Endodermal cell (in vitro differentiated cells): ENCODE data around the gene TRIM2. TPM values are rescaled to one million over a fixed set of nuclear protein-coding genes. Genes with fewer than 3 reads are reported as not detected.
A peak's percentile ranks its signal among the peaks of the same experiment; 100 is the strongest.

Experiments
- DNase-seq: peaks from one replicate; pipeline ENCODE4 v3.0.0-alpha.2; 2017
- H3K27ac ChIP-seq: 2 replicates; pipeline ENCODE4 v1.5.1; 2013; ENCODE audit warnings: mild to moderate bottlenecking, low read depth, low read length, moderate library complexity
- H3K27me3 ChIP-seq: 2 replicates; pipeline ENCODE4 v1.6.1; 2013; ENCODE audit warnings: mild to moderate bottlenecking, low read length, moderate library complexity; ENCODE audit not compliant: insufficient read depth, control insufficient read depth, poor library complexity, severe bottlenecking
- H3K36me3 ChIP-seq: 2 replicates; pipeline ENCODE4 v1.7.0; 2013; ENCODE audit warnings: mild to moderate bottlenecking, low read length, moderate library complexity; ENCODE audit not compliant: control insufficient read depth, insufficient read depth
- H3K4me1 ChIP-seq: one replicate; pipeline ENCODE4 v1.7.0; 2013; ENCODE audit warnings: low read length; ENCODE audit not compliant: control insufficient read depth, insufficient read depth
- H3K4me3 ChIP-seq: 2 replicates; pipeline ENCODE4 v1.5.1; 2013; ENCODE audit warnings: mild to moderate bottlenecking, low read length, moderate library complexity
- H3K9ac ChIP-seq: 2 replicates; pipeline ENCODE4 v1.6.1; 2013; ENCODE audit warnings: mild to moderate bottlenecking, low read length, moderate library complexity; ENCODE audit not compliant: poor library complexity, severe bottlenecking; ENCODE audit errors: extremely low read depth
- H3K9me3 ChIP-seq: 2 replicates; pipeline ENCODE4 v1.6.1; 2013; ENCODE audit warnings: mild to moderate bottlenecking, low read length, moderate library complexity; ENCODE audit not compliant: control insufficient read depth
- H3K27ac Mint-ChIP-seq: 2 replicates; pipeline ENCODE4 v1.8.0; 2020; ENCODE audit warnings: mixed read lengths
- H3K27me3 Mint-ChIP-seq: 2 replicates; pipeline ENCODE4 v1.8.0; 2021; ENCODE audit warnings: mild to moderate bottlenecking, mixed read lengths; ENCODE audit not compliant: insufficient read depth
- H3K36me3 Mint-ChIP-seq: 2 replicates; pipeline ENCODE4 v1.8.0; 2020; ENCODE audit warnings: low read depth, mixed read lengths
- H3K4me1 Mint-ChIP-seq: 2 replicates; pipeline ENCODE4 v1.8.0; 2020; ENCODE audit warnings: mixed read lengths
- H3K4me3 Mint-ChIP-seq: 2 replicates; pipeline ENCODE4 v1.8.0; 2020; ENCODE audit warnings: mild to moderate bottlenecking, moderate library complexity, mixed read lengths
- H3K9me3 Mint-ChIP-seq: 2 replicates; pipeline ENCODE4 v1.8.0; 2020; ENCODE audit warnings: mild to moderate bottlenecking, mixed read lengths
- WGBS, 2 experiments: methylation state at CpG; one replicate each; pipeline versions ENCODE4 v1.1.5 to v1.1.7; 2013; ENCODE audit warnings: missing lambda C conversion rate in 2 of 2, mixed read lengths in 1 of 2; ENCODE audit not compliant: insufficient coverage in 1 of 2, insufficient read length in 1 of 2; 5-methylcytosine and 5-hydroxymethylcytosine counted together
- long read RNA-seq, 4 experiments: library from polyadenylated mRNA in 2 of 4; library from RNA in 1 of 4; library from capped mRNA in 1 of 4; stranded (forward) in 3 of 4; unstranded in 1 of 4; transcript quantifications; one replicate each; pipeline ENCODE4 v2.0.0, GENCODE V29; 2020 to 2021; ENCODE audit warnings: inconsistent platforms in 1 of 4
- polyA plus RNA-seq, 2 experiments: library from polyadenylated mRNA; stranded (reverse); fragments of 50-300 nt; gene quantifications; one replicate each; pipeline ENCODE4 v1.2.3, GENCODE V29; 2013
- total RNA-seq, 2 donors: library from RNA; stranded (reverse); fragmentation: NEBNext Ultra II Directional in 1 of 2; extraction: Animal tissue kit (Norgen Biotek cat#: 25700) in 1 of 2; gene quantifications; 2 replicates in 1 of 2; 3 replicates in 1 of 2; pipeline ENCODE4 v1.2.1, GENCODE V29; 2021
- TF ChIP-seq, protein P1 (sequence below): fragments of 200-600 bp; sonication (generic); conservative IDR thresholded peaks from 2 replicates; pipeline ENCODE4 v1.5.0; 2021; ENCODE audit warnings: antibody characterized with exemption, mild to moderate bottlenecking

The TRIM2 gene
- 10 to 100 TPM; 31.8 to 56.1 TPM for total RNA-seq
- polyA plus RNA-seq (2013, experiment 1 of 2) = 83.8 TPM
- polyA plus RNA-seq (2013, experiment 2 of 2) = 72.7 TPM
- long read RNA-seq, experiment 1, partial matches to known transcripts = 2 of 13 reads
- long read RNA-seq, experiment 1, other reads (novel, unspliced or antisense) = 11 of 13 reads
- long read RNA-seq, experiment 2, full-length matches to known transcripts = 7 of 33 reads
- long read RNA-seq, experiment 2, partial matches to known transcripts = 14 of 33 reads
- long read RNA-seq, experiment 2, other reads (novel, unspliced or antisense) = 12 of 33 reads
- long read RNA-seq, experiment 3, full-length matches to known transcripts = 80 of 195 reads
- long read RNA-seq, experiment 3, partial matches to known transcripts = 21 of 195 reads
- long read RNA-seq, experiment 3, other reads (novel, unspliced or antisense) = 94 of 195 reads
- long read RNA-seq, experiment 4, full-length matches to known transcripts = 1 of 4 reads
- long read RNA-seq, experiment 4, partial matches to known transcripts = 2 of 4 reads
- long read RNA-seq, experiment 4, other reads (novel, unspliced or antisense) = 1 of 4 reads

DNA sequence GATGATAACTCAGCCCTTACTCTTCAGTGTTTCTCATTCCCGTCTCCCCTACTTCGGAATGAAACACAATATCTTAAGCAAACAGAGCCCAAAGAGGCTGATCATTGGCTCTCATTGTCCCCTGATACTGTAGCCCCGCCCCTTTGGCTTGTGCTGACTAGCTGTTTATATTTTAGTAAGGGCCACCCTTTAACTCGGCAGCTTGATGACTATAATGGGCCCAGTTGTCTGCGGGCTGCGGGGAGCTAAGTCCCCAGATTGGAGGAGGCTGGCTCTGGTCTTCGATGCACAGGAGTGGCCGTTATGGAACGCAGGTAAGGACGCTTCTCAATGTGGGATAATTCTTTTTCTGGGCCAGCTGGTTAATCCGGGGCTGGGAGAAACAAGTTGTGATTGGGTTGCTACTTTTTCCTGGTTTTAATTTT lies at the start of gene TRIM2:
TSS of gene TRIM2 (plus strand) at position 197 of the 425 bp plus-strand sequence. CDS start at position 285, 88 bp downstream.
- 0 to 8% methylated on average over 5 to 11 of the region's 11 CpGs for WGBS, 2 experiments
- peak within 1 kb of the TSS; percentile 61 for H3K9ac ChIP-seq
- H3K36me3 Mint-ChIP-seq = peaks cover 4% of the 10 kb centered on the region
- peak within 1 kb of the TSS; percentile 87 for H3K4me3 ChIP-seq
- TF ChIP-seq, protein P1, sequence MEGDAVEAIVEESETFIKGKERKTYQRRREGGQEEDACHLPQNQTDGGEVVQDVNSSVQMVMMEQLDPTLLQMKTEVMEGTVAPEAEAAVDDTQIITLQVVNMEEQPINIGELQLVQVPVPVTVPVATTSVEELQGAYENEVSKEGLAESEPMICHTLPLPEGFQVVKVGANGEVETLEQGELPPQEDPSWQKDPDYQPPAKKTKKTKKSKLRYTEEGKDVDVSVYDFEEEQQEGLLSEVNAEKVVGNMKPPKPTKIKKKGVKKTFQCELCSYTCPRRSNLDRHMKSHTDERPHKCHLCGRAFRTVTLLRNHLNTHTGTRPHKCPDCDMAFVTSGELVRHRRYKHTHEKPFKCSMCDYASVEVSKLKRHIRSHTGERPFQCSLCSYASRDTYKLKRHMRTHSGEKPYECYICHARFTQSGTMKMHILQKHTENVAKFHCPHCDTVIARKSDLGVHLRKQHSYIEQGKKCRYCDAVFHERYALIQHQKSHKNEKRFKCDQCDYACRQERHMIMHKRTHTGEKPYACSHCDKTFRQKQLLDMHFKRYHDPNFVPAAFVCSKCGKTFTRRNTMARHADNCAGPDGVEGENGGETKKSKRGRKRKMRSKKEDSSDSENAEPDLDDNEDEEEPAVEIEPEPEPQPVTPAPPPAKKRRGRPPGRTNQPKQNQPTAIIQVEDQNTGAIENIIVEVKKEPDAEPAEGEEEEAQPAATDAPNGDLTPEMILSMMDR = no peak
- no peaks in the 10 kb centered on the region for H3K9me3 Mint-ChIP-seq
- peak; percentile 90 for DNase-seq
- peaks cover 16% of the 10 kb centered on the region for H3K27me3 Mint-ChIP-seq
- peaks cover 35% of the 10 kb centered on the region for H3K4me1 Mint-ChIP-seq
- peak within 1 kb of the TSS; percentile 52 for H3K27ac ChIP-seq
- peaks cover 8% of the 10 kb centered on the region for H3K4me1 ChIP-seq
- peak within 1 kb of the TSS; percentile 86 for H3K27ac Mint-ChIP-seq
- peaks cover 9% of the 10 kb centered on the region for H3K36me3 ChIP-seq
- H3K27me3 ChIP-seq = no peaks in the 10 kb centered on the region
- H3K9me3 ChIP-seq = no peaks in the 10 kb centered on the region
- H3K4me3 Mint-ChIP-seq = peak within 1 kb of the TSS; percentile 71

DNA sequence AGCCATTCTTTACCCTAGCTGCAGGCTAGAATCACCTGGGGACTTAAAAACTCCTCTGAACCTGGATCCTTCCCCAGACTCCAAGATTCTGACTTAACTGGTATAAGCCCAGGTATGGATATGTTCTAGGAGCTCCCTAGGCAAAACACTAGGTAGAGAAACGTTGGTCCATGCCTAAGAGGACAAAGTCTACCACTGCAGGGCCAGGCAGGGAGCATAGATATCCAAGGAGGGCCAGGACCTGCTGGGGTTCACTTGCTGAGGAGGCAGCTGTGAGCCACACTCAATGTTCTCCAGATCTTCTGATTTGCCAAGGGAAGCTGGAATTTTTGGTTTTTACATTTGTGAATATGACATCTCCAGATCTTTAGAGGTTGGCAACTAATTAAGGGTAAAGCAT lies 48.6 kb upstream of the TRIM2 start:
- Mint-ChIP-seq H3K4me1 (peaks cover 50% of the 10 kb centered on the region), H3K4me3 (no peak overlapping the region), H3K9me3 (no peaks in the 10 kb centered on the region), H3K27me3 (peaks cover 48% of the 10 kb centered on the region), H3K27ac (no peak overlapping the region), H3K36me3 (no peaks in the 10 kb centered on the region)
- DNase-seq = no peak
- Histone ChIP-seq H3K4me1 (peaks cover 25% of the 10 kb centered on the region), H3K9me3 (no peaks in the 10 kb centered on the region), H3K27me3 (no peaks in the 10 kb centered on the region), H3K27ac (no peak overlapping the region), H3K9ac (no peak overlapping the region), H3K36me3 (no peaks in the 10 kb centered on the region), H3K4me3 (no peak overlapping the region)
- TF ChIP-seq, protein P1 = no peak
- 56 to 57% methylated on average over 1 of the region's 1 CpG for WGBS, 2 experiments

DNA sequence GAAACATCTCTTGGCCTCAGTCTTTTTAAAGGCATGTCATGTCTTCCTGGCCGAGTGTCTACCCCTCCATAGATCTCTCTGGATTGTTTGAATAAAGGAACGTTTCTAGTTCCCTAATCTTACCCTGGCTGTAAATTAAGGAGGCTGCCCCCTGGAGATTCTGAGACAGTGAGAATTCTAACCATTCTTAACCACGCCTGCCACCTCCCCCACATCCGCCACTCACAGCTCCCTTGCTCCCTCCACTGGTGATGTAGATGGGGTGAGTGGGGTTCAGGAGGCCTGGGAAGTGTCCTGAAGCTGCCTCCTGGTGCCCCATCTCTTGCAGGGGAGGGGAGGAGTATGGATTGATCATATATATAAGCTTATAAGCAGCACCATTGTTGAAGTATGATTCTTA lies 48.0 kb upstream of the TRIM2 start:
- H3K27ac Mint-ChIP-seq = no peak overlapping the region
- Histone ChIP-seq H3K27me3 (no peaks in the 10 kb centered on the region), H3K27ac (no peak overlapping the region), H3K4me1 (peaks cover 25% of the 10 kb centered on the region), H3K9me3 (no peaks in the 10 kb centered on the region), H3K9ac (no peak overlapping the region), H3K36me3 (no peaks in the 10 kb centered on the region), H3K4me3 (no peak overlapping the region)
- H3K27me3 Mint-ChIP-seq = peaks cover 49% of the 10 kb centered on the region
- 10 to 17% methylated on average over 1 to 3 of the region's 4 CpGs for WGBS, 2 experiments
- peaks cover 50% of the 10 kb centered on the region for H3K4me1 Mint-ChIP-seq
- TF ChIP-seq, protein P1 = peak; percentile 65
- H3K36me3 Mint-ChIP-seq = no peaks in the 10 kb centered on the region
- DNase-seq = peak; percentile 81
- no peak overlapping the region for H3K4me3 Mint-ChIP-seq
- no peaks in the 10 kb centered on the region for H3K9me3 Mint-ChIP-seq
